Measurements from ENCODE around the gene ARHGDIA. TPM values are rescaled to one million over a fixed set of nuclear protein-coding genes. Genes with fewer than 3 reads are reported as not detected.
"Not testable (repeated sequence)": the region's sequence is repeated elsewhere in the genome, so short reads cannot be mapped to it uniquely, and the experiment has no call there.

The ARHGDIA gene
- polyA plus RNA-seq, 1 experiment, result 62.2 TPM

DNA sequence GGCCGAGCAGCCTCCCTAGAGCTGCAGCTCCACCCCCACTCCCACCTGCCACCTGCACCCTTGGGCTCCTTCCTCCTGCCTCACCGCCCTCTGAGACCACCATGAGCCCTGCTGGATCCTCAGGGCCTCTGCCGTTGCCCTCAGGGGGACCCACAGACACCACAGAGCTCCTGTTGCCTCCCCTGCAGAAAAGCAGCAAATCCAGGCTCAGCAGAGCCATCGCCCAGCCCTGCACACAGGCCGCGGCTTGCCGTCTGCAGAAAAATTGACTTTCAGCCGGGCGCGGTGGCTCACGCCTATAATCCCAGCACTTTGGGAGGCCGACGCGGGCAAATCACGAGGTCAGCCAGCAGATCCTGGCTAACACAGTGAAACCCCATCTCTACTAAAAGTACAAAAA lies 29.3 kb downstream of the ARHGDIA start:
- TF ChIP-seq, protein P1, sequence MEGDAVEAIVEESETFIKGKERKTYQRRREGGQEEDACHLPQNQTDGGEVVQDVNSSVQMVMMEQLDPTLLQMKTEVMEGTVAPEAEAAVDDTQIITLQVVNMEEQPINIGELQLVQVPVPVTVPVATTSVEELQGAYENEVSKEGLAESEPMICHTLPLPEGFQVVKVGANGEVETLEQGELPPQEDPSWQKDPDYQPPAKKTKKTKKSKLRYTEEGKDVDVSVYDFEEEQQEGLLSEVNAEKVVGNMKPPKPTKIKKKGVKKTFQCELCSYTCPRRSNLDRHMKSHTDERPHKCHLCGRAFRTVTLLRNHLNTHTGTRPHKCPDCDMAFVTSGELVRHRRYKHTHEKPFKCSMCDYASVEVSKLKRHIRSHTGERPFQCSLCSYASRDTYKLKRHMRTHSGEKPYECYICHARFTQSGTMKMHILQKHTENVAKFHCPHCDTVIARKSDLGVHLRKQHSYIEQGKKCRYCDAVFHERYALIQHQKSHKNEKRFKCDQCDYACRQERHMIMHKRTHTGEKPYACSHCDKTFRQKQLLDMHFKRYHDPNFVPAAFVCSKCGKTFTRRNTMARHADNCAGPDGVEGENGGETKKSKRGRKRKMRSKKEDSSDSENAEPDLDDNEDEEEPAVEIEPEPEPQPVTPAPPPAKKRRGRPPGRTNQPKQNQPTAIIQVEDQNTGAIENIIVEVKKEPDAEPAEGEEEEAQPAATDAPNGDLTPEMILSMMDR (IDR thresholded peaks at IDR 0.05; ENCODE audit: low read depth, low read length), result no peak
- H3K27me3 ChIP-seq (ENCODE audit: control insufficient read depth, insufficient read depth, low read length), result no peaks in the 10 kb centered on the region
- H3K27ac ChIP-seq (ENCODE audit: low read depth, low read length), result no peak overlapping the region
- no peak for DNase-seq (ENCODE audit: low read depth, low spot score)
- H3K9me3 ChIP-seq (ENCODE audit: control insufficient read depth, insufficient read depth, low read length), result no peaks in the 10 kb centered on the region; the same call in 1 of the 2 replicates
- POLR2A ChIA-PET, result interaction anchor here (0.7 to 2.4 kb wide), 2 partner anchors 8 to 84 kb away, joined by 3 to 12 read pairs; partner anchors contain the start of gene MCRIP1
- CTCF ChIA-PET, result no interaction called here
- H3K4me3 ChIP-seq (ENCODE audit: low read depth, low read length), result no peak overlapping the region

DNA sequence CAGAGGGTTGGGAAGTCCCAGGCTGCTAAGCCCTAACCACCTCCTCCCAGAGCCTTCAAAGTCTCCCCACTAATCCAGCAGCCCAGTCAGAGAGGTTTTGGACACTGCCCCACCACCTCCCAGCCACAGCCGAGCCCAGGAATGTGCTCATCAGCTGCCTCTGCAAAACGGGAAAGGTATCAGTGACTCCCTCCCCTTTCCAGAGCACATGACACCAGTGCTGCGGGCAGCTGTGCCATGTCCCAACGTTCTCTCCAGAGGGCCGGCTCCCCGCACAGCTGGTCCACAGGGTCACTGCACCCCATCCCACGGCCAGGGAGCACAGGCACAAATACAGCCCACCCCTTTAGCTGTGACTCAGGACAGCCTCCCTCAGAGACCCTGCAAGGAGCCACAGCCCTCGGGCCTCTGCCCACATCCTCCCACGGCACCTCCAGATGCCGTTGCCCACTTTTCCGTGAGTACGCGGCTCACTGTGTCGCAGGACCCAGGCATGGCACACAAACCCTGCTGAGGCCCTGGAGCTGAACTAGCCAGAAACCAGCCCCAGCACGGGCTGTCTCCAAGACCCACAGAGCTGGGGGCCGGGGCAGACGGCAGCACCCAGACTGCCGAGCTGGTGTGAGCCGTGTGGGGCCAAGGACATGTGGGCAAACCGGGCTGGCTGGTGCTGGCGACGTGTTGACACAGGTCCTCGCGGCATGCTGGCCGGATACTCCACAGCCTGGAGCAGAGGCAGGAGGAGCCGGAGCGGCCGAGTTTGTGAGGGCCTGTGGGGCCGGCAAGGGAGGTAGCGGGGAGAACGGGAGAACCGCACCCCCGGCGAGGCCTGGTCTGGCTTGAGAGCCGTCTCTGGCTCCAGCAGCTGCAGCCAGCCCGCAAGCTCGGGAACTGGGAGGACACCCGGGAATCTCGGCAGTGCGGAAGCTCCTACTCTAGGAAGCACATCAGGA lies 30.0 kb downstream of the ARHGDIA start:
- ChIA-PET CTCF (no interaction called here), POLR2A (interaction anchor here (0.7 to 2.4 kb wide), 3 partner anchors 8 to 85 kb away, joined by 3 to 12 read pairs (median 5); partner anchors contain the start of gene MCRIP1)
- Histone ChIP-seq H3K9me3 (ENCODE audit: control insufficient read depth, insufficient read depth, low read length) (no peaks in the 10 kb centered on the region; the same call in 1 of the 2 replicates), H3K27ac (ENCODE audit: low read depth, low read length) (no peak overlapping the region), H3K4me3 (ENCODE audit: low read depth, low read length) (no peak overlapping the region), H3K27me3 (ENCODE audit: control insufficient read depth, insufficient read depth, low read length) (no peaks in the 10 kb centered on the region)
- DNase-seq (ENCODE audit: low read depth, low spot score), result no peak
- TF ChIP-seq, protein P1 (IDR thresholded peaks at IDR 0.05; ENCODE audit: low read depth, low read length), result no peak

DNA sequence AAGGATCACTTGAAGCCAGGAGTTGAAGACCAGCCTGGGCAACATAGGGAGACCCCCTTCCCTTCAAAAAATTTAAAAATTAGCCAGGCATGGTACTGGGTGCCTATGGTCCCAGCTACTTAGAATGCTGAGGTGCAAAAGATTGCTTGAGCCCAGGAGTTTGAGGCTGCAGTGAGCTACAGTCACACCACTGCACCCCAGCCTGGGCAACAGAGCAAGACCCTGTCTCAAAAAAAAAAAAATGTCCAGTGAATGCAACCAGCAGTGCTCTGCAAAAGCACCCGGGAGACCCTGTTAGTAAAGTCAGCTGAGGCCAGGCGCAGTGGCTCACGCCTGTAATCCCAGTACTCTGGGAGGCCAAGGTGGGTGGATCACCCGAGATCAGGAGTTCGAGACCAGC lies 31.1 kb downstream of the ARHGDIA start:
- H3K27ac ChIP-seq (ENCODE audit: low read depth, low read length); H3K4me3 ChIP-seq (ENCODE audit: low read depth, low read length); DNase-seq (ENCODE audit: low read depth, low spot score); H3K9me3 ChIP-seq (ENCODE audit: control insufficient read depth, insufficient read depth, low read length); CTCF ChIA-PET; H3K27me3 ChIP-seq (ENCODE audit: control insufficient read depth, insufficient read depth, low read length): not testable (repeated sequence)
- POLR2A ChIA-PET, result interaction anchor here (1.7 kb wide), 1 partner anchor 21 kb away, joined by 5 read pairs; no protein-coding TSS in a partner anchor

DNA sequence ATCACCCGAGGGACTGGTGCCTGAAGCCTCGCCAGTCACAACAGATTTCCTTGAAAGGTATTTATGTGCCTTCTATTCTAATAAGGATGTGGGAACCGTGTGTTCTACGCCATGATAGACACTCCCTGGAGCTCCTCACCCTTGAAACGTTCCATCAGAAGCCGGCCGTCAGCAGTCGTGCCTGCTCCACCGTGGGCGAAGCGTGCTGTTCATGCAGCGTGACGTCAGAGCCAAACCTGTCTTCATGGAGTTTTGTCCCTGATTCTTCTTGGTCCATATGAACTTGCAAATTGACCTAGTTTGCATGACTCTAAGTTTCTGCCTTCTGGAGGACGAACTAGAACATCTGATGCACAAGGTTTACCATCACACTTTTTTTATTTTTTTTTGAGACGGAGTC lies 31.8 kb downstream of the ARHGDIA start:
- ChIA-PET CTCF (no interaction called here), POLR2A (no interaction called here)
- DNase-seq (ENCODE audit: low read depth, low spot score), result no peak
- Histone ChIP-seq H3K4me3 (ENCODE audit: low read depth, low read length) (no peak overlapping the region), H3K9me3 (ENCODE audit: control insufficient read depth, insufficient read depth, low read length) (no peaks in the 10 kb centered on the region; the same call in 1 of the 2 replicates), H3K27ac (ENCODE audit: low read depth, low read length) (no peak overlapping the region), H3K27me3 (ENCODE audit: control insufficient read depth, insufficient read depth, low read length) (no peaks in the 10 kb centered on the region)
- TF ChIP-seq, protein P1 (IDR thresholded peaks at IDR 0.05; ENCODE audit: low read depth, low read length), result no peak

DNA sequence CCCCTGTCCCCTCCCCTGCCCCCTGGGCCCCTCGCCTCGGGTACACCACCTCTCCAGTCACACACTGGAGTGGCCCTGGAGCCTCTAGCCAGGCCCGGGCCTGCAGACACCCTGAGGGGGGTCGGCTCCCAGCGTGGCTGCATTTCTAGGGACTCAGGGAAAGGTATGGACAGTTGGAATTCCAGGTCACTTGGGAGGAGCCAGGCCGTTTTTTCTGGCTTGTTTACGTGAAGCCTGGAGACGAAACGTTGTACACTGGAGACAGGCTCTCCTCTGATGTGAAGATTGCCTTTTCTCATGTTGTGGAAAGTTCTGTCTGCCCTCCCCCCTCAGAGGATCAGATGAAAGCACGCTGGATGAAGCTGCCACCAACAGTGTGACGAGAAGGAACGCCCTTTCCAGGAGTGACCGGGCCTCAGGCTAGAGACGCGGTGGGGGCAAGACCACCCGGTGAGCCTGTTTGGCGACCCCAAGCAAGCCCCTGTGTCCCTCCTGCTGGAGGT lies 32.3 kb downstream of the ARHGDIA start:
- TF ChIP-seq, protein P1 (IDR thresholded peaks at IDR 0.05; ENCODE audit: low read depth, low read length), result no peak
- Histone ChIP-seq H3K9me3 (ENCODE audit: control insufficient read depth, insufficient read depth, low read length) (no peaks in the 10 kb centered on the region; the same call in 1 of the 2 replicates), H3K27me3 (ENCODE audit: control insufficient read depth, insufficient read depth, low read length) (no peaks in the 10 kb centered on the region), H3K27ac (ENCODE audit: low read depth, low read length) (no peak overlapping the region), H3K4me3 (ENCODE audit: low read depth, low read length) (no peak overlapping the region)
- ChIA-PET CTCF (no interaction called here), POLR2A (no interaction called here)
- no peak for DNase-seq (ENCODE audit: low read depth, low spot score)
